OCI-LY3 (cell line): ENCODE measurements around the gene OR1M1.

Source experiments
- H2AFZ ChIP-seq: fragments of 200-600, 300-600 bp; shearing (Covaris generic); 2 replicates; pipeline ENCODE4 v1.6.0; 2014; ENCODE audit warnings: antibody characterized with exemption, low read depth, low read length
- H3K27ac ChIP-seq: fragments of 200-600, 300-600 bp; sonication (generic); 2 replicates; pipeline ENCODE4 v1.5.1; 2014; ENCODE audit warnings: mild to moderate bottlenecking, low read length, moderate library complexity, mixed read lengths
- H3K27me3 ChIP-seq: fragments of 200-600, 300-600 bp; sonication (generic); 2 replicates; pipeline ENCODE4 v1.6.1; 2014; ENCODE audit warnings: low read depth, low read length, mixed read lengths
- H3K36me3 ChIP-seq: fragments of 200-600, 300-600 bp; sonication (generic); replicated peaks from 2 replicates; pipeline ENCODE3; 2014; ENCODE audit warnings: low read depth, low read length, mixed read lengths
- H3K4me1 ChIP-seq: fragments of 300-600, 200-600 bp; sonication (generic); 2 replicates; pipeline ENCODE4 v1.6.1; 2014; ENCODE audit warnings: low read length, mixed read lengths
- H3K4me2 ChIP-seq: fragments of 200-600, 300-600 bp; sonication (generic); 2 replicates; pipeline ENCODE4 v1.6.1; 2014; ENCODE audit warnings: low read length, mixed read lengths
- H3K4me3 ChIP-seq: fragments of 300-600, 200-600 bp; sonication (generic); 2 replicates; pipeline ENCODE4 v1.5.1; 2014; ENCODE audit warnings: antibody characterized with exemption, mild to moderate bottlenecking, low read length, moderate library complexity
- H3K79me2 ChIP-seq: fragments of 300-600, 200-600 bp; shearing (Covaris generic); 2 replicates; pipeline ENCODE4 v1.6.1; 2014; ENCODE audit warnings: mild to moderate bottlenecking, low read length, mixed read lengths
- H3K9ac ChIP-seq: fragments of 300-600, 200-600 bp; shearing (Covaris generic); 2 replicates; pipeline ENCODE4 v1.6.0; 2014; ENCODE audit warnings: mild to moderate bottlenecking, low read length, moderate library complexity
- H3K9me3 ChIP-seq: fragments of 200-600, 300-600 bp; shearing (Covaris generic); 2 replicates; pipeline ENCODE4 v1.6.1; 2014; ENCODE audit warnings: low read length, mixed read lengths; ENCODE audit not compliant: insufficient read depth
- H4K20me1 ChIP-seq: fragments of 200-600, 300-600 bp; sonication (generic); 2 replicates; pipeline ENCODE4 v1.6.1; 2016; ENCODE audit warnings: low read length, mixed read lengths; ENCODE audit not compliant: insufficient read depth
- EZH2phosphoT487 ChIP-seq: fragments of 200-600 bp; shearing (Covaris generic); IDR thresholded peaks from 2 replicates; pipeline ENCODE4 v1.6.1; 2018; ENCODE audit warnings: antibody characterized with exemption, mixed run types, low read depth
- TF ChIP-seq, protein P1 (sequence below): fragments of 200-600, 300-600 bp; sonication (generic); IDR thresholded peaks from 2 replicates; pipeline ENCODE4 v1.5.1; 2014; ENCODE audit warnings: antibody characterized with exemption, low read length, low read depth

Gene OR1M1

DNA sequence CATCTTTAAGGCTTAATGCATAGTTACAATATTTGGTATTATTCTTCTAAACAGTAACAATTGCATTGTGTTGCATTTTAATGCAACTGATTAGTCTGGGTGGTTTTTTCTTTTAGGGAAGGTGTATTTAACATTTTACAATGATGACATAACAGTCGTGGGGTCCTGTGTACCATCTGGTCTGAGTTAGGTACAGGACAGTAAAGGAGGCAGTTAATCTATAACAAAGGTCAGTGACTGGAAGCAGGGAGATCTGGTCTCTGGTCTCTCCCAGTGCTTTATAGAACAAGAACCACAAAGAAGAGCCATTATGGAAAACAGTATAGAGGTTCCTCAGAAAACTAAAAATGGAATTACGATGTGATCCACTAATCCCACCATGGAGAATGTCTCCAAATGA lies 23.1 kb downstream of the OR1M1 start:
- Histone ChIP-seq H3K27ac (no peak overlapping the region), H3K36me3 (no peaks in the 10 kb centered on the region), H4K20me1 (no peaks in the 10 kb centered on the region), H3K9me3 (no peaks in the 10 kb centered on the region), H3K4me3 (no peak overlapping the region), H3K4me2 (no peak overlapping the region), H3K9ac (no peak overlapping the region), H3K4me1 (no peaks in the 10 kb centered on the region), H2AFZ (no peak overlapping the region), H3K27me3 (0 out of 2 replicates have a peak, but pooled peaks cover under 1% of the 10 kb centered on the region), H3K79me2 (no peaks in the 10 kb centered on the region)
- no peak for TF ChIP-seq EZH2phosphoT487
- TF ChIP-seq, protein P1, sequence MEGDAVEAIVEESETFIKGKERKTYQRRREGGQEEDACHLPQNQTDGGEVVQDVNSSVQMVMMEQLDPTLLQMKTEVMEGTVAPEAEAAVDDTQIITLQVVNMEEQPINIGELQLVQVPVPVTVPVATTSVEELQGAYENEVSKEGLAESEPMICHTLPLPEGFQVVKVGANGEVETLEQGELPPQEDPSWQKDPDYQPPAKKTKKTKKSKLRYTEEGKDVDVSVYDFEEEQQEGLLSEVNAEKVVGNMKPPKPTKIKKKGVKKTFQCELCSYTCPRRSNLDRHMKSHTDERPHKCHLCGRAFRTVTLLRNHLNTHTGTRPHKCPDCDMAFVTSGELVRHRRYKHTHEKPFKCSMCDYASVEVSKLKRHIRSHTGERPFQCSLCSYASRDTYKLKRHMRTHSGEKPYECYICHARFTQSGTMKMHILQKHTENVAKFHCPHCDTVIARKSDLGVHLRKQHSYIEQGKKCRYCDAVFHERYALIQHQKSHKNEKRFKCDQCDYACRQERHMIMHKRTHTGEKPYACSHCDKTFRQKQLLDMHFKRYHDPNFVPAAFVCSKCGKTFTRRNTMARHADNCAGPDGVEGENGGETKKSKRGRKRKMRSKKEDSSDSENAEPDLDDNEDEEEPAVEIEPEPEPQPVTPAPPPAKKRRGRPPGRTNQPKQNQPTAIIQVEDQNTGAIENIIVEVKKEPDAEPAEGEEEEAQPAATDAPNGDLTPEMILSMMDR = no peak

- H4K20me1 ChIP-seq = no peaks in the 10 kb centered on the region
- H3K4me1 ChIP-seq = no peaks in the 10 kb centered on the region
- H3K9ac ChIP-seq = no peak within 1 kb of the TSS
- H3K4me2 ChIP-seq = no peak within 1 kb of the TSS
- no peaks in the 10 kb centered on the region for H3K36me3 ChIP-seq
- H2AFZ ChIP-seq = no peak within 1 kb of the TSS
- 0 out of 2 replicates have a peak, but pooled peaks cover 3% of the 10 kb centered on the region for H3K27me3 ChIP-seq
- H3K9me3 ChIP-seq = no peaks in the 10 kb centered on the region
- no peak within 1 kb of the TSS for H3K27ac ChIP-seq
- H3K79me2 ChIP-seq = no peaks in the 10 kb centered on the region
- TF ChIP-seq, protein P1 = no peak
- TF ChIP-seq EZH2phosphoT487 = no peak
- H3K4me3 ChIP-seq = no peak within 1 kb of the TSS
Observed at GRCh38 chr19:9115307-9115813, 28.5 kb downstream of the OR1M1 start, which contains the start of gene OR7G1. OR7G1 (minus strand) TSS chr19:9115763; CDS start chr19:9115763, 0 bp downstream.

DNA sequence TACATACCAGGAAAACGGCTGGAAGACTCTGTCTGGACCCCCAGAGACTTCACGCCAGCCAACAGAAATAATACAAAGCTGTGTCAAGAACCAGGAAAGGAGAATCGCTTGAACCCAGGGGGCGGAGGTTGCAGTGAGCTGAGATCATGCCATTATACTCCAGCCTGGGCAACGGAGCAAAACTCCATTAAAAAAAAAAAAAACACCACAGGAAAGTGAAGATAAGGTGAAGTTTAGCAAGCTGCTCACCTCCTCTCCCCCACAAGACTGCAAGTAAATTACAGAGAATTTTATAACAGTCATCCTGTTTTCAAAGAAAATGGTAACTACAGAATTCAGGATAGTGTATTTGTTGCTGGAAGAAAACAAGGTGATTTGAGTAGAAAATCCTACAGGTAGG lies 29.7 kb downstream of the OR1M1 start:
- Histone ChIP-seq H3K27ac (no peak overlapping the region), H3K4me1 (no peaks in the 10 kb centered on the region), H3K4me3 (no peak overlapping the region), H2AFZ (no peak overlapping the region), H3K4me2 (no peak overlapping the region), H3K27me3 (0 out of 2 replicates have a peak, but pooled peaks cover 3% of the 10 kb centered on the region), H4K20me1 (no peaks in the 10 kb centered on the region), H3K36me3 (no peaks in the 10 kb centered on the region), H3K79me2 (no peaks in the 10 kb centered on the region), H3K9me3 (no peaks in the 10 kb centered on the region), H3K9ac (no peak overlapping the region)
- TF ChIP-seq EZH2phosphoT487 = no peak
- TF ChIP-seq, protein P1 = no peak

- H3K4me2 ChIP-seq = no peak within 1 kb of the TSS
- H2AFZ ChIP-seq = no peak within 1 kb of the TSS
- H3K4me1 ChIP-seq = peaks cover 10% of the 10 kb centered on the region
- H3K27ac ChIP-seq = no peak within 1 kb of the TSS
- no peak within 1 kb of the TSS for H3K4me3 ChIP-seq
- H4K20me1 ChIP-seq = no peaks in the 10 kb centered on the region
- no peaks in the 10 kb centered on the region for H3K79me2 ChIP-seq
- TF ChIP-seq EZH2phosphoT487 = no peak
- no peaks in the 10 kb centered on the region for H3K9me3 ChIP-seq
- no peak within 1 kb of the TSS for H3K9ac ChIP-seq
- no peaks in the 10 kb centered on the region for H3K36me3 ChIP-seq
- no peaks in the 10 kb centered on the region for H3K27me3 ChIP-seq
Observed at GRCh38 chr19:9126900-9127405, 40.1 kb downstream of the OR1M1 start, which contains the start of gene OR7G3. OR7G3 (minus strand) TSS chr19:9126950; CDS start chr19:9126950, 0 bp downstream.
